Osteoblast (primary cell): Measurements from ENCODE around the gene VPREB1. TPM values are rescaled to one million over a fixed set of nuclear protein-coding genes. Genes with fewer than 3 reads are reported as not detected.

Source experiments
- DNase-seq: peaks from one replicate; pipeline ENCODE4 v3.0.0; 2011; ENCODE audit warnings: low spot score, mixed read lengths; ENCODE audit not compliant: insufficient read length; ENCODE audit errors: missing footprints
- H2AFZ ChIP-seq: 2 replicates; pipeline ENCODE4 v1.6.0; 2011; ENCODE audit warnings: mild to moderate bottlenecking, low read length
- H3K27ac ChIP-seq: 2 replicates; pipeline ENCODE4 v1.5.1; 2011; ENCODE audit warnings: mild to moderate bottlenecking, low read depth, low read length, moderate library complexity
- H3K27me3 ChIP-seq: 2 replicates; pipeline ENCODE4 v1.6.0; 2012; ENCODE audit warnings: mild to moderate bottlenecking, control low read depth, inconsistent platforms, low read length, moderate library complexity; ENCODE audit not compliant: insufficient read depth
- H3K36me3 ChIP-seq: 2 replicates; pipeline ENCODE4 v1.5.1; 2011; ENCODE audit warnings: mild to moderate bottlenecking, low read length, control low read depth, moderate library complexity; ENCODE audit not compliant: insufficient read depth
- H3K4me1 ChIP-seq: 2 replicates; pipeline ENCODE4 v1.5.1; 2011; ENCODE audit warnings: mild to moderate bottlenecking, low read length, control low read depth, moderate library complexity; ENCODE audit not compliant: insufficient read depth
- H3K4me2 ChIP-seq: 2 replicates; pipeline ENCODE4 v1.6.0; 2011; ENCODE audit warnings: mild to moderate bottlenecking, low read length; ENCODE audit not compliant: insufficient read depth
- H3K4me3 ChIP-seq: fragments of 200-600 bp; sonication (generic); 3 replicates; pipeline ENCODE4 v1.5.1; 2012; ENCODE audit warnings: mild to moderate bottlenecking, low read length, inconsistent platforms; ENCODE audit not compliant: insufficient read depth
- H3K79me2 ChIP-seq: 2 replicates; pipeline ENCODE4 v1.6.0; 2012; ENCODE audit warnings: mild to moderate bottlenecking, low read length, control low read depth, inconsistent platforms; ENCODE audit not compliant: insufficient read depth
- H3K9me3 ChIP-seq: 2 replicates; pipeline ENCODE4 v1.5.1; 2011; ENCODE audit warnings: low read depth, low read length, control low read depth
- H4K20me1 ChIP-seq: 2 replicates; pipeline ENCODE4 v1.6.0; 2012; ENCODE audit warnings: mild to moderate bottlenecking, low read length, control low read depth; ENCODE audit not compliant: insufficient read depth
- CTCF ChIP-seq: IDR thresholded peaks from 2 replicates; pipeline ENCODE4 v1.5.1; 2011; ENCODE audit warnings: mild to moderate bottlenecking, low read depth, low read length, moderate library complexity; ENCODE audit errors: extremely low read depth
- total RNA-seq: library from RNA; depleted of rRNA; stranded (reverse); fragments of >200 nt; gene quantifications from 2 replicates; pipeline ENCODE4 v1.2.3, GENCODE V29; 2012

Gene VPREB1
- total RNA-seq, 1 donor, result not detected

- H4K20me1 ChIP-seq, result no peaks in the 10 kb centered on the region
- no peak for DNase-seq
- no peaks in the 10 kb centered on the region for H3K79me2 ChIP-seq
- H3K27ac ChIP-seq, result no peak overlapping the region
- no peaks in the 10 kb centered on the region for H3K36me3 ChIP-seq
- H3K4me1 ChIP-seq, result no peaks in the 10 kb centered on the region
- H3K9me3 ChIP-seq, result no peaks in the 10 kb centered on the region
- no peak overlapping the region for H3K4me2 ChIP-seq
- H3K27me3 ChIP-seq, result no peaks in the 10 kb centered on the region
- H3K4me3 ChIP-seq, result no peak overlapping the region
- no peak for TF ChIP-seq CTCF
- H2AFZ ChIP-seq, result no peak overlapping the region
Observed at GRCh38 chr22:22226448-22227187, 18.0 kb upstream of the VPREB1 start.

GRCh38 chr22:22228421-22228820 is 16.2 kb upstream of the VPREB1 start:
- no peak for DNase-seq
- Histone ChIP-seq H3K27ac (no peak overlapping the region), H4K20me1 (no peaks in the 10 kb centered on the region), H3K4me3 (no peak overlapping the region), H2AFZ (no peak overlapping the region), H3K9me3 (no peaks in the 10 kb centered on the region), H3K27me3 (no peaks in the 10 kb centered on the region), H3K79me2 (no peaks in the 10 kb centered on the region), H3K4me2 (no peak overlapping the region), H3K4me1 (no peaks in the 10 kb centered on the region), H3K36me3 (no peaks in the 10 kb centered on the region)
- no peak for TF ChIP-seq CTCF

GRCh38 chr22:22228921-22229320 is 15.7 kb upstream of the VPREB1 start:
- Histone ChIP-seq H3K27ac (no peak overlapping the region), H3K4me3 (no peak overlapping the region), H3K79me2 (no peaks in the 10 kb centered on the region), H3K27me3 (no peaks in the 10 kb centered on the region), H3K36me3 (no peaks in the 10 kb centered on the region), H2AFZ (no peak overlapping the region), H4K20me1 (no peaks in the 10 kb centered on the region), H3K9me3 (no peaks in the 10 kb centered on the region), H3K4me1 (no peaks in the 10 kb centered on the region), H3K4me2 (no peak overlapping the region)
- no peak for TF ChIP-seq CTCF
- no peak for DNase-seq

GRCh38 chr22:22229683-22230420 is 14.7 kb upstream of the VPREB1 start:
- H3K4me1 ChIP-seq, result no peaks in the 10 kb centered on the region
- no peak overlapping the region for H2AFZ ChIP-seq
- H3K27ac ChIP-seq, result no peak overlapping the region
- peak; percentile 65 for DNase-seq
- no peaks in the 10 kb centered on the region for H3K36me3 ChIP-seq
- no peaks in the 10 kb centered on the region for H3K27me3 ChIP-seq
- H3K9me3 ChIP-seq, result no peaks in the 10 kb centered on the region
- no peaks in the 10 kb centered on the region for H4K20me1 ChIP-seq
- TF ChIP-seq CTCF, result no peak
- no peak overlapping the region for H3K4me3 ChIP-seq
- no peaks in the 10 kb centered on the region for H3K79me2 ChIP-seq
- no peak overlapping the region for H3K4me2 ChIP-seq
